Renal cortical epithelial cell (primary cell): ENCODE measurements around the gene NELL1. TPM values are rescaled to one million over a fixed set of nuclear protein-coding genes. Genes with fewer than 3 reads are reported as not detected.

ENCODE experiments used
- DNase-seq: peaks from one replicate; pipeline ENCODE4 v3.0.0-alpha.2; 2011; ENCODE audit warnings: low read depth
- total RNA-seq: library from RNA; depleted of rRNA; stranded (reverse); fragments of >200 nt; gene quantifications from 2 replicates; pipeline ENCODE4 v1.2.3, GENCODE V29; 2014

Gene NELL1
- total RNA-seq, 1 donor from 2014 or later = not detected

GRCh38 chr11:21564833-21565682 is 895.7 kb downstream of the NELL1 start:
- peak; percentile 86 for DNase-seq

- no peak for DNase-seq
Observed at GRCh38 chr11:21566521-21567117, 897.2 kb downstream of the NELL1 start.

- peak; percentile 76 for DNase-seq
Observed at GRCh38 chr11:21567645-21568290, 898.4 kb downstream of the NELL1 start.

GRCh38 chr11:21572210-21572609 is 902.8 kb downstream of the NELL1 start:
- DNase-seq = no peak

- peak; percentile 26 for DNase-seq
Observed at GRCh38 chr11:21582791-21583190, 913.4 kb downstream of the NELL1 start.

GRCh38 chr11:21588754-21589153 is 919.4 kb downstream of the NELL1 start:
- DNase-seq = no peak

- DNase-seq = no peak
Observed at GRCh38 chr11:21602699-21603098, 933.3 kb downstream of the NELL1 start.

- DNase-seq = no peak
Observed at GRCh38 chr11:21603886-21604285, 934.5 kb downstream of the NELL1 start.

GRCh38 chr11:21604564-21604963 is 935.2 kb downstream of the NELL1 start:
- no peak for DNase-seq

GRCh38 chr11:21612326-21612725 is 942.9 kb downstream of the NELL1 start:
- DNase-seq = no peak

GRCh38 chr11:21614961-21615360 is 945.6 kb downstream of the NELL1 start:
- no peak for DNase-seq

- no peak for DNase-seq
Observed at GRCh38 chr11:21615955-21616371, 946.6 kb downstream of the NELL1 start.

GRCh38 chr11:21622566-21622965 is 953.2 kb downstream of the NELL1 start:
- DNase-seq = no peak

GRCh38 chr11:21622995-21623394 is 953.6 kb downstream of the NELL1 start:
- peak; percentile 54 for DNase-seq

Other genes with a start within 250 kb of the NELL1 start
- not detected in 2 replicates for gene SLC6A5, start 70.0 kb upstream of the NELL1 start, total RNA-seq